Superior temporal gyrus (tissue), 1 donor: ENCODE measurements around the gene PFN3.
A peak's percentile ranks its signal among the peaks of the same experiment; 100 is the strongest.
"Not testable (repeated sequence)": the region's sequence is repeated elsewhere in the genome, so short reads cannot be mapped to it uniquely, and the experiment has no call there.

Experiments
- DNase-seq: peaks from one replicate; pipeline ENCODE4 v3.0.0-alpha.2; 2016; ENCODE audit errors: extremely low spot score

The PFN3 gene

GRCh38 chr5:177425801-177426565 is 25.5 kb upstream of the PFN3 start:
- DNase-seq = peak; percentile 100

GRCh38 chr5:177425196-177425800 is 24.8 kb upstream of the PFN3 start:
- no peak for DNase-seq

- DNase-seq = no peak
These were observed 23.2 kb upstream of the PFN3 start for GRCh38 chr5:177423671-177424070.

GRCh38 chr5:177421062-177421798 is 20.8 kb upstream of the PFN3 start:
- no peak for DNase-seq

- not testable (repeated sequence) for DNase-seq
These were observed 20.0 kb upstream of the PFN3 start for GRCh38 chr5:177420472-177420871.

- DNase-seq = no peak
These were observed 18.6 kb upstream of the PFN3 start for GRCh38 chr5:177419046-177419445.

- not testable (repeated sequence) for DNase-seq
These were observed 16.6 kb upstream of the PFN3 start for GRCh38 chr5:177417081-177417480.

- DNase-seq = no peak
These were observed 14.0 kb upstream of the PFN3 start for GRCh38 chr5:177414481-177414880.

GRCh38 chr5:177412603-177413233 is 12.3 kb upstream of the PFN3 start:
- DNase-seq = no peak

- DNase-seq = no peak
These were observed 10.1 kb upstream of the PFN3 start for GRCh38 chr5:177410575-177410974.

- DNase-seq = no peak
These were observed 8.8 kb upstream of the PFN3 start, which contains the start of gene F12 for GRCh38 chr5:177409043-177409801. F12 (minus strand) TSS chr5:177409564; CDS start chr5:177409527, 37 bp downstream.

GRCh38 chr5:177405805-177406204 is 5.3 kb upstream of the PFN3 start:
- no peak for DNase-seq

GRCh38 chr5:177405312-177405711 is 4.9 kb upstream of the PFN3 start:
- no peak for DNase-seq

GRCh38 chr5:177404641-177405179 is 4.2 kb upstream of the PFN3 start:
- no peak for DNase-seq

- peak; percentile 70 for DNase-seq
These were observed 3.6 kb upstream of the PFN3 start for GRCh38 chr5:177403792-177404640.

- no peak for DNase-seq
These were observed 2.8 kb upstream of the PFN3 start for GRCh38 chr5:177403102-177403791.

GRCh38 chr5:177402271-177403043 is 2.0 kb upstream of the PFN3 start:
- DNase-seq = no peak

GRCh38 chr5:177397875-177398390 is 2.5 kb downstream of the PFN3 start:
- no peak for DNase-seq

GRCh38 chr5:177396807-177397206 is 3.7 kb downstream of the PFN3 start:
- DNase-seq = no peak
